OCI-M2 (cell line): ENCODE measurements around the gene MFNG.

Experiments used
- DNase-seq: peaks from one replicate; lab custom pipeline; 2025; ENCODE audit not compliant: unreplicated experiment; lab: John Stamatoyannopoulos, UW

The MFNG gene

DNA sequence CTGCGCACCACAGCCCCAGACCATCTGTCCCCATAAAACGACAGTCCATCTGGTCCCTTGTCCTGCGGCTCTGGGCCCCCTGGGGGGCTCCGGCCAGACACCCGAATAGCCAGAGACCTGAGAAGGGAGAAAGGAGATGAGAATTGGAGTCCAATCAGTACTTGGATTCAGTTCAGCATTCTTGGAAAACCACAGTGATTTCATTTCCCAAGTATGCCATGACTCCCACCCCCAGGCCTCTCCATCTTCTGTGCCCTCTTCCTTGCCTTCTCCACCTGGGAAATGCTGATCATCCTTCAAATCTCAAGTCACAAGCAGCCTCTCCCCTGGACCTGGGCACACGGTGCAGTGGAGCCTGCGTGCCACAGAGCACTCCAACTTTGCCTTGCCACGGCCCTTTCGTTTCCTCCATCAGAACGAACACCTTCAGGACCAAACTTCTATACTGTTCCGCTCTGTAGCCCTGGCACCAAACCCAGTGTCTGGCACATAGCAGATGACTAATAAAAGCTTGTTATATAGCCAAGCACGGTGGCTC lies 10.9 kb upstream of the MFNG start:
- DNase-seq, result no peak

GRCh38 chr22:37496651-37497050 lies 10.5 kb upstream of the MFNG start:
- no peak for DNase-seq

GRCh38 chr22:37493979-37494378 lies 7.8 kb upstream of the MFNG start:
- DNase-seq, result no peak

DNA sequence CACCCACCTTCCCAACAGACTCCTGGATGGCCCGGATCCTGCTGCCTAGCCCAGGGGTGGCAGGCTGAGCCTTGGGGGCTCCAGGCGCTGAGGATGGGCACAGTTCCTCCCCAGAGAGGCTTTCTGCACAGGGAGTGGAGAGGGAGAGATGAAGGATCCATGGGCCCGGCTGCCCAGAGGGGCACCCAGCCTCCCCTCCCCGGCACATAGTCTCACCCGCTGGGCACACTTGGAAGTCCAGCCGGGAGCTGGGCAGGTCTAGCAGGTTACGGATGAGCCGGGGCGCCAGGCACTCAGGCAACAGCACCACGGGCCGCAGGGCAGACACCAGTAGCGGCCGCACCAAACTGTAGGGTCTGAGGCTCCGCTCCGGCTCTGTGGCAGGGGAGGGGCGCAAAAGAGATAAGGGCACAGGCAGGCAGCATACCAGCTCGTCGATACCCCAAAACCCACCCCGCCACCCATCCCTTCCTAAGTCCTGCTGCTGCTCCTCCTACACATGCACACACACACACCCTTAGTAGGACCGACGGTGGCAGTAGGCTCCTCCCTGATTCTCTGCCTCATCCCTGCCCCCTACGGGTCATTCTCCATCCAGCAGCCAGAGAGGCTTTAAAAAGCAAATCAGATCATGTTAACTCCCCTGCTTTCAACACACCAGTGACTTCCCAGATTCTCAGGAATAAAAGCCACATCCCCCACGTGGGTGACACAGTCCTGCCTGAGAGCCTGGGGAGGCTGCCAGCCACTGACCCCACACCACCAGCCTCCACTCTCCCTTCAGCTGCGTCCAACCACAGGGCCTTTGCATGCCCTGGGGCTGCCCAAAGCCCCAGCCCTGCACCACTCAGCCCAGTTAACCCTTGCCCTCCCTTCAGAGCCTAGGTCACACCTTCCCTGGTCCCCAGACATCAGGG lies 6.5 kb upstream of the MFNG start:
- DNase-seq, result no peak

GRCh38 chr22:37491559-37492427 lies 5.6 kb upstream of the MFNG start:
- DNase-seq, result no peak

GRCh38 chr22:37491106-37491505 lies 4.9 kb upstream of the MFNG start:
- DNase-seq, result no peak

- no peak for DNase-seq
Measured at GRCh38 chr22:37489983-37490382, 3.8 kb upstream of the MFNG start.

DNA sequence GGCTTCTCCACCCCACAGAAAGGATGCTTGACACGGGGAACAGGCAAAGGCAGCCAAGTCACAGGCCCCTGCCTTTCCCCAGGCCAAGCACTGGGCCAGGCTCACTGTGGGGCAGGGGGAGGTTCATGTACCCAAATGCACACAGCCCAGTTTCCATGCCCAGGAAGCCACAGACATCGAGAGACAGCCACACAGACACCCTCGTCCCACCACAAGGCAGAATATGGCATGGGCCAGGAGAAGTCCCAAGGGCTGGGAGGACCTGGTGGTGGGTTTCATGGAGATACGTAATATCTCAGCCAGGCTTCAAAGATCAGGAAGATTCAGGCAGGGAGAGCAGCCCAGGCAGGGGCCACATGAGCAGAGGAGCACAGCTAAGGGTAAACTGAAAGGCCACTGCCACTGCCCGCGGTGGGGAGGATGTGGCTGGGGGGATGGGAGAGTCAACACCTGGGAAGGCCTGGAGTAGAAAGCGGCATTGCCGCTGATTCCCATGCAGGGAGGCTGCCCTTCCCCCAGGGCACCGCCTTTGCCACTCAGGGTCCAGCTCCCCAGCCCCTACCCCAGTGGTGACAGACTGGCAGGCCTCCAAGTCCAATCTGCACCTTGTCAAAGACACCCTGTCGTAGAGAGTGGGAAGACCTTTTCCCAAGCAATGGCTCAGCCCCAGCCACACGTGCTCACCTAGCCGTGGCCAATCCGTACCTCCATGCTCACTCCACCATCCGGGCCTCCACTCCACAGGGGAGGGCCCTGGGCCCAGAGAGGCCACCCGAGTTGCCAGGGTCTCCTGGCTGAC lies 2.4 kb upstream of the MFNG start:
- no peak for DNase-seq

- no peak for DNase-seq
Measured at GRCh38 chr22:37487571-37487970, 1.4 kb upstream of the MFNG start.

DNA sequence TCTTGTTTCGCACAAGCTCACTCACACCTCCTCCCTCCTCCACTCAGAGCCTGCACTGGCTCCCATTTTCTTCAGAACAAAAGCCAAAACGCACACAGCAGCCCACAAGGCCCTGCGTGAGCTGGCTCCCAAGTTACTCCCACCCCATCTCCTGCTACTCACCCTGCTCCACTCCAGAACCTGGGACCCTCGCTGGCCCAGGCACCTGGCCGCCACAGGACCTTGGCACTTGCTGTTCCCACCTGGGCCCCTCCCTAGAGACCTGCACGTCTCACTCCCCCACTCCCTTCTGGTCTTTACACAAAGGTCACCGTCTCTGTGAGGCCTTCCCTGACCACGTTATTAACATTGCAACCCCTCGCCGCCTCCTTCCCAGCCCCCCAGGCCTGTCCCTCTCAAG lies 945 bp upstream of the MFNG start:
- no peak for DNase-seq

DNA sequence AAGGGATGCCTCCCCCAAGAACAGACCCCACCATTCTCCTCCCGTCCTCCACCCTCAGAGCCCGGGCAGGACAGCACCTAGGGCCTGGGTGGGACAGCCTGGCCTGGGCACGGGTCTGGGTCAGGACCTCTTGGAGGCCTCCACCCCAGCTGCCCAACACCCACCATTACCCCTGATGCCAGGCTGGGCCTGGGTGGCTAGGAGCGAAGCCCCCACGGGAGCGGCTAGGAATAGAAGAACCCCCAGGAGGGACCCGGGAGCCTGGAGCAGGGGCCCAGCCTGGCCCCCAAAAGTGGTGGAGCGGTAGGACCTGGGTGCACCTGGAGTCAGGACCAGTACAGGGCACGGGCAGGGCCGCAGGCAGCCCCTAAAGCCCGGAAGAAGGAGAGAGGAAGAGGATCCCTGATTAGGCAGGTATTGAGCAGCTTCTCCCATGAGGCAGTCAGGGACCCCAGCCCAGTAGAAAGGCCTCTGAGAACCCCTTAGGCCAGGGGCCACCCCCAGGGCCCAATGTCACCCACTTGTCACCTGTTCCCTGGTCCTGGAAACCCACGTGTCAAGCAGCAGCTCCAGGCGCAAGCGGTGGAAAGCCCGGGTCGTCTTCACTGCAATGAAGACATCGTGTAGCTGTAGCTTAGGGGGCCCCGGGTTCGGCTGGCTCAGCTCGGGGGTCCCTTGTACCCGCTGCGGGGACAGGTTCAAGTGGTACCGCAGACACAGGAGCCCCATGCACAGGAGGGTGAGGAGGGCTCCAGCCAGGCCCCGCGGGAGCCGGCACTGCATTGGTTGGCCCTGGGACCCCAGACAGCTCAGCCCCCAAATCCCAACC lies 575 bp downstream of the MFNG start:
- no peak for DNase-seq

DNA sequence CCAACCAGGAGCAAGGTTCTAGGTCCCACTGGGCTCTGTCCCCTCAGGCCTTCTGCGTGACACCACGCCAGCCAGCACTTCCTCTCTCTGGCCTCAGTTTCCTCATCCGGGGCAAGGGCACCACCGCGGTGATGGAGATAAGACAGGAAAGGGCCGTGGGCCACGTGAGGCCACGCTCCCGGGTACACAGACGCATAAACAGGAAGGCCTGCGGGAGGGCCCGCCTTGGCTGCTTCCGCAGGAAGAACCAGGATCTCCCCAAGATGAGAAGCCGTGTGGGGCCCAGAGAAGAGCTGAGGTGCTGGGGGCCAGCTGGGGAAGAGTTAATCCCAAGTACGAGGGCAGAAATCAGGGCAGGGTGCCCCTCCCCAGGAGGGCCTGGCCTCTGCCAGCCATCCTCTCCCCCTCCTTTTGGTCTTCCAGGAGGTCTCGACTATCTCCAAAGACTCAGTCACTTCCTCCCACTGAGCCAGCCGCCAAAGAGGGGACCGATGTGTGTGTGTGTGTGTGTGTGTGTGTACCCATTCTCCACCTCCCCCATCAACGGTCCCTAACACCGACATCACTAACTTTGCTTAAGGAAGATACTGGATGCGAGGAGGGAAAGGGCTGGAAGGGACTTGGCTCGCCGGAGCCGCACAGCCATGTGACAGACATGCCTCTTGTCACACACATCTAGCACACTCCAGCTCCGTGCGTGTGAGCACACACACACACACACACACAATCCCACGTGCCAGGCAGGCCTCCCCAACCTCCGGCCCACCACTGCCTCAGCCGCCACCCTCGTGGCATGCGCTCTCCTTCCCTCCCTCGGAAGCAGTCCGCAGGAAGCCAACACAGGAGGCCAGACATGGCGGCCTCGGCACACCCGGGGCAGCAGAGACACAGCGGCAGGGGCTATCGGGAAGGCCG lies 1.4 kb downstream of the MFNG start:
- DNase-seq, result no peak

- no peak for DNase-seq
Measured at GRCh38 chr22:37483050-37483449, 3.1 kb downstream of the MFNG start.

DNA sequence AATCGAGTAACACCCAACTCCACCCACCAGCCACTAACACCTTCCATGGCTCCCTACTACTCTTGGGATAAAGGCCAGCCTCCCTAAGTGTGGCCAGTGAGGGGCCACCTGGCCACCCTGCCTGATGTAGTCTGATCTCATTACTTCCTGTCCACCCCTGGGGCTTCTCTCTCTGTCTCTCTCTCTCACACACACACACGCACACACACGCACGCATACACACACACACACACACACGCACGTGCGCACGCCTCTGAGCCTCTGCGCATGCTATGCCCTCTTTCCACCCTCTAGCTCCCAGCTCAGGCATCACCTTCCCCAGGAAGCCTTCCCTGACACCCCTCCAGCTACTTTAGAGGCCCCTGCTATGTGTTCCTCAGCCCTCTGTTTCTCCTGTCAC lies 3.9 kb downstream of the MFNG start:
- no peak for DNase-seq

GRCh38 chr22:37481347-37481907 lies 4.8 kb downstream of the MFNG start:
- DNase-seq, result no peak

DNA sequence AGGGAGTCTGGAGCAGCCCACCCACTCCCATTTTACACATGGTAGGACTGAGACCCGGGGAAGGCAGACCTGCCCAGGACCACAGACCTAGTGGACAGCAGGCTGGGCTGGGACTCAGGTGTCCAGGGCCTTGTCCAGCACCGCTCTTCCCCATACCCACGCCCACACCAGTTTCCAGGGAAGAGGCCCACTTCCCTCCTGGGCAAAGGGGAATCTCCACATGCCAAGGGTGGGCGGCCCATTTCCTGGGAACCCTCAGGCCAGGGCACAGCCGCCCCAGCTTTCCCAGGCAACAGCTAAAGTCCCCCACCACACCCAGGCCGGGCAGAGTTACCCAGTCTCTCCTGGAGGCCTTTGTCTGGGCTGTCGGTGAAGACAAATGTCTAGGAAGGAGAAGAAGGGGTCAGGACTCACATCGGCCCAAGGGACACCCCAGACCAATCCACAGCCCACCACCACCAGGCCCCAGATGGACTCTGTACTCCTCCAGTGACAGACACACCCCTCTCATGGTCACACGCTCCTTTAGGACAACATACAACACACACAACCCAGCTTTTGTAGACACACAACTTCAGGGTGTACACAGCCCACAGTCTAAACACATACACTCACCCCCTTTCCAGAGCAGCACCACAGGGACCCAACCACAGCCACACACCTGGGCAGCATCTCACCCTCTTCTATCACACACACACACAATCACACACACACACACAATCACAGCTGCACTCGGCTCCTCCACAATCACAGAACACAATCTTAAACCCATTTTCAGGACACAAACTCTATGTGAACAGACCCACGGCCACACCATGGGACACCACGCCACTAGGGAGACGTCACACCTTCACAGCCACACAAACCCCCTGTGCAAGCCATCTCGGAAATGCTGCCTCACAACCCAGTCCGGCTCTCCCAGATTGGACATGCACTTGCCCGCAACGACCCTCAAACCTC lies 5.5 kb downstream of the MFNG start:
- no peak for DNase-seq

- DNase-seq, result no peak
Measured at GRCh38 chr22:37479196-37479595, 7.0 kb downstream of the MFNG start.
